GM23338 (cell line): ENCODE measurements around the gene ADCY1.

ENCODE experiments used
- CREB1 ChIP-seq: fragments of 250-450 bp; sonication (Bioruptor Pico); IDR thresholded peaks from 2 replicates; pipeline ENCODE4 v1.5.0; 2020; ENCODE audit warnings: low read depth, mild to moderate bottlenecking, moderate library complexity
- CTCF ChIP-seq, 2 experiments: fragments of 200-600 bp in 1 of 2; sonication (generic) in 1 of 2; conservative IDR thresholded peaks; 2 replicates each; pipeline versions ENCODE4 v1.5.1 to v1.6.1; 2016 to 2017; ENCODE audit warnings: antibody characterized with exemption in 2 of 2, low read depth in 2 of 2, mild to moderate bottlenecking in 2 of 2, moderate library complexity in 1 of 2
- EZH2 ChIP-seq: fragments of 200-600 bp; sonication (generic); IDR thresholded peaks from one replicate; pipeline ENCODE4 v1.8.0; 2017; ENCODE audit warnings: antibody characterized with exemption, mild to moderate bottlenecking, low read depth; ENCODE audit not compliant: unreplicated experiment
- EZH2phosphoT487 ChIP-seq: fragments of 200-600 bp; sonication (generic); IDR thresholded peaks from one replicate; pipeline ENCODE4 v1.8.1; 2018; ENCODE audit warnings: antibody characterized with exemption; ENCODE audit not compliant: unreplicated experiment
- JUNB ChIP-seq: IDR thresholded peaks from one replicate; pipeline ENCODE4 v1.6.1; 2016; ENCODE audit warnings: antibody characterized with exemption; ENCODE audit not compliant: unreplicated experiment
- NANOG ChIP-seq: IDR thresholded peaks from 2 replicates; pipeline ENCODE4 v1.6.1; 2016; ENCODE audit warnings: antibody characterized with exemption, borderline replicate concordance
- POLR2AphosphoS5 ChIP-seq: IDR thresholded peaks from 2 replicates; pipeline ENCODE4 v1.6.1; 2016; ENCODE audit warnings: antibody characterized with exemption, low read depth
- REST ChIP-seq: IDR thresholded peaks from one replicate; pipeline ENCODE4 v1.6.1; 2018; ENCODE audit warnings: antibody characterized with exemption; ENCODE audit not compliant: unreplicated experiment
- STAT1 ChIP-seq: IDR thresholded peaks from one replicate; pipeline ENCODE4 v1.6.1; 2016; ENCODE audit warnings: antibody characterized with exemption; ENCODE audit not compliant: unreplicated experiment
- TF ChIP-seq, protein P1 (sequence below): IDR thresholded peaks from 2 replicates; pipeline ENCODE4 v1.6.1; 2016; ENCODE audit warnings: antibody characterized with exemption

DNA sequence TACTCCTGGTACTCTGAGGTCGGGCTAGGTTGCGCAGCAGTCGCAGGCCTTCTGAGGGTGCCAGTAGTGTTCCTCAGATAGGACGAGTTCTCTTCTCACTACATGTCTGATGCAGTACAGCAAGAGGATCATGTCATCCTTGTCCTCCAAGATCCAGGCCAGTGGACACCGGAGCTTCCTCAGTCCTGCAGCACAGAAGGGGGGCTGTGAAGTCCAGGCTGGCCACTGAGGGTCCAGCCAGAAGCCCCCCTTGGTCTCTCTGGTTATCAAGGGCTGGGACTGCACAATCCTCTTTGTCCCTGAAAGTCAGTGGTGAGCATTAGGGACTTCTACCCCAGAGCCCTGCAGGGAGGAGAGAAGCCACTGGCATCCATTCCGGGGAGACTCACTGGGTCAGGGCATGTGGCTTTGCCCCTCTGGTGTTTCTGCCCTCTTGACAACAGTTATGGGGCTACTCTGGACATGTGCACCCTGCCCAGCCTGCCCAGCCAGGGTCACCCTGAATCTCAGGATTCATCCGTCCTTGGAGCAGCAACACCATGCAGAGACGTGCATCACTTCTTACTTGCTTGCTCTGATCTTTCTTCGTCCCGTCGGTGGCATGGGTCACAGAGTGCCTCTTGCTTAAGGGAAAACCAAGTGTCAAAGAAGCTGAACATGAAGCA lies 125.7 kb downstream of the ADCY1 start:
- no peak for TF ChIP-seq NANOG
- TF ChIP-seq CREB1 (CRISPR knock-in tag) = no peak
- no peak for TF ChIP-seq CTCF (conservative IDR thresholded peaks at IDR 0.05; ENCODE audit: low read depth in 2 of 2)
- TF ChIP-seq EZH2 = no peak
- no peak for TF ChIP-seq POLR2AphosphoS5
- TF ChIP-seq EZH2phosphoT487 = no peak
- TF ChIP-seq REST = no peak
- TF ChIP-seq STAT1 = no peak
- no peak for TF ChIP-seq JUNB
- TF ChIP-seq, protein P1, sequence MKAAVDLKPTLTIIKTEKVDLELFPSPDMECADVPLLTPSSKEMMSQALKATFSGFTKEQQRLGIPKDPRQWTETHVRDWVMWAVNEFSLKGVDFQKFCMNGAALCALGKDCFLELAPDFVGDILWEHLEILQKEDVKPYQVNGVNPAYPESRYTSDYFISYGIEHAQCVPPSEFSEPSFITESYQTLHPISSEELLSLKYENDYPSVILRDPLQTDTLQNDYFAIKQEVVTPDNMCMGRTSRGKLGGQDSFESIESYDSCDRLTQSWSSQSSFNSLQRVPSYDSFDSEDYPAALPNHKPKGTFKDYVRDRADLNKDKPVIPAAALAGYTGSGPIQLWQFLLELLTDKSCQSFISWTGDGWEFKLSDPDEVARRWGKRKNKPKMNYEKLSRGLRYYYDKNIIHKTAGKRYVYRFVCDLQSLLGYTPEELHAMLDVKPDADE = no peak
